ENCODE data around the gene F12.

The F12 gene

DNA sequence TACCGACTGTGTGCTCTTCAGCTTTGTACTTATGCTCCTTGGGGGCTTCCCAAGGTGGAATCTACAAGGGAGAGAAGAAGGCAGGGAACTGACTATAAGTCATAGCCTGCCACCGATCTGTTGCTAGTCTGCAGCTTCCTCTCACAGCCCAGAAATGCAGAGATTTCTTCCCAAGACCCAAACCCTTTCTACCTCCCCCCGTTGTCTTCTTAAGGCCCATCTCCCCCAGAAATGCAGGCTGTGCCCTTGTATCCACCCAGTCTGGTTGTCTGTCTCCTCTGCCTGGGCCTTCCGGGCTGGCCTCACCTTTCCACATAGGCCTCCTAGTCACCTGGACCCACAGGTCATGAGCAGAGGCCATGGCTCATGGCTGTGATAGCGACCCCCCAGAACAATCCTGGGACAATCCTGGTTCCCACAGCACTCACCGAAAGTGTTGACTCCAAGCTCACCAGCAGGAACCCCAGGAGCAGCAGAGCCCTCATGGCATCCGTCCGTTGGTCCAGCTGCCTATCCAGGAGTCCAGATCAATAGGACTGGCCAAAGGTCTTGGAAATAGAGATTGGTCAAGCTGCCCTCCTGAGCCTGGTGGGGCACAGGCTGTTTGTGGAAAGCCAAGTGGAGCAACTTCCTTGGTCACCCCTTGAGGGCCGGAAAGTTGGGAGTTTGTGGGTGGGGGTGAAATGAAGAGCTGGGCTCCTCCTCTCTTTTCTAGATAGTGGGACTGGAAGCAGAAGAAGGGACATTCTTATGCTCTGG is at the start of gene F12:
Gene F12, minus strand, starts transcription at position 522 of the 759 bp plus-strand sequence. Its CDS starts 37 bp downstream, at position 485.
- DNase-seq, result no peak

DNA sequence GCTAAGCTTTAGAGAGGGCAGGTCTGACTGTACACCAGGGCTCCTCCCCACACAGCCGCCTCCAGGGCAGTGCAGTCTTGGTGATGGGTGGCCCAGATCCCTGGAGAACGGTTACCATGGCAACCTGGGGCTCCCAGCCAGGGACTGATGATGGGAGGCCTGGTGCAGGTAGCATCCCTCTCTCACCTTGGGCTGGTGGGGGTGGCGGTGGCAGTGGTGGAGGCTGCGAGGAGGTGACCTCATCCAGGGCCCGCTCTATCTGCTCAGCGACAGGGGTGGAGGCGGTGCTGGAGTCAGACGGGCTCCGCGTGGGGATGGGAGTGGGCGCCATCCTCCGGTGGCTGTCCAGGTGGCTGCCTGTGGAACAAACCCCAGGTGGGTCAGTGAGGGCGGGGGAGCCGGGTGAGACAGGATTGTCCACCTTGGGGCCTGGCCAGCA is 49.6 kb upstream of the F12 start:
- DNase-seq, result no peak

DNA sequence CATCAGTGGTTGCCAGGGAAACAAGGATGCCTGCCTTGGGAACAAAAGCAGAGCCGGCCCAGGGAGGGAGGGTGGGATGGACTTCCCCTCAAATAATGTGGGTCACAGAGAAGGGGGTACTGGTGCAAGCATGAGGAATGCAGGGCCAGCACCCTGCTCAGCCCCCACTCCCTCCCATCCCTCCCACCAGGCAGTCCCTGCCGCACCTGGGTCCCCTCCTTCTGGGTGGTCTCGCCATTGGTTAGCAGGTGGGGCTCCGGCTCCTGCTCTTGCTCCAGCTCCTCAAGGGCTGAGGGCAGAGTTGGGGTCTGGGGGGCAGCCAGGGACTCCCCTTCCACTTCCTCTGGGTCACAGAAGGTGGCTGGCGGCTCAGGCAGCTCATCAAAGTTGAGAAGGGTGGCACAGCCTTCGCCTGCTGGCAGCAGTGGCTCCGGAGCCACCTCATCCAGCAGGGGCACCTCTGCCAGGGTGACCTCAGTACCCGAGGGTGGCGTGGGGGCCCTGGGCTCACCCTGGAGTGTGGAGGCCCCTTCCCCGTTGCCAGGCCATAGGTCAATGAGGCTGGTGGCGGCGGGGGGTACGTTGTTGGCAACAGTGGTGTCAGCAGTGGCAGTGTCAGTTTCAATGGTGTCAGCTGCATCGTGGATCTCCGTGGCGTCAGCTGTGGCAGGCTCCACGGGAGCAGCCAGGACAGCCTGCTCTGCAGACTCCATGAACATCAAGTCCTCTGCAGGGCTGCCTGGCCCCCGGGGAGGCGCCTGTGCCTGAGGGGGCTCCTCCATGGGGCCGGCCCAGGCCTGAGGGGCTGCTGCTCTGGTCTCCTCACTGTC is 48.7 kb upstream of the F12 start:
- no peak for DNase-seq

DNA sequence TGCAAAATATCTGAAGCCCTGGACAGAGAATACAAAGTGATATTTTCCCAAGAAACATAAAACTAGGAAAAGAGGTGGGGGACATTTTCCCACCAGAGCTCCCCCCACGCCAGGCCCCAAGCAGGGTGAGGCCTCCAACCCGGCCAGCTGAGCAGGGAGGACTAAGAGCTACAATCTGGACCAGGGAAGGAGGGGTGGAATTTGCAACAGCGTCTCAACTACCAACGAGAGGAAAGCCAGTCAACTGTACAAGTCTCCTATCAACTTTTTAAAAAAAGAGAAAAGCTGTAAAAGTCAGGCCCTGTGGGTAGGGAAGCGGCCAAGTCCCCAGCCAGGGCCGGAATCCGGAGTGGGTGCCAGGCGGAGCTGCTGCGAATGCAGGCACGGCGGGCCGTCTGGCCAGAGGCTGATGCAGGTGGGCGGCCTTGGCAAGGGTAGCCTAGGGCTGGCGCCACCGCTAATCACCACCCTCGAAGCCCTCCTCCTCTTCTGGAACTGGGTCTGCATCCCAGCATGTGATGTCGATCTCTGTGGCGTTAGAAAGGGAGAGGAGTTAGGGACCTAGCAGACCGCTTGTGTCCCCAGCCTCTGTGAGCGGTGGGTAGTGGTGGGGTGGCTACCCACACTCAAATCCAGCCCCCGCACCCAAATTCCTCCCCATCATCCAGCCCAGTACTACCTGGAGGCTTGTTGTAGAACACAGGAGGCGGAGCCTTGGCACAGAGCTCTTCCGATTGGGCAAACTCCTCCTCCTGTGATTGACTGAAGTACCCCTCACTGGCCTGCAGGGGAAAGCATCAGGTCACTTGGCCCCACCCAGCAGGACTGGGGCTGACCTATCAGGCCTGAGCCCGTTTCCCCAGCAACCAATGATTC is 47.9 kb upstream of the F12 start:
- peak; percentile 91 to 92 for DNase-seq

DNA sequence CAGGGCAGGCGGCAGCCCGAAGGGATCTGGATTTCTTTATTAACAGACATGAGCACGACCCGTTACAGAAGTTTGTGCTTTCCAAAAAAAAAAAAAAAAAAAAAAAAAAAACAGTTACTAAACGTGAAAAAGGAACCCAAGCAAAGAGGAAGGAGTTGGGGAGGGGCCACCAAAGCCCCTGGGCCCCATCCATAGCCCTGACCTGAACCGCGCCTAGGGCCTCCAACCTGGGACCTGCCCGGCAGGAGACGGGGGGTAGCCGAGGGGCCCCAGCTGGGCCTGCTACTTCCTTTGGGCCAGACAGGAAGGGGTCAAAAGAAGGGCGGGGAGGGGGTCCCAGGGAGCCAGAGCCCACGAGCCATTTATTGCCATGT is 47.2 kb upstream of the F12 start:
- DNase-seq, result no peak

DNA sequence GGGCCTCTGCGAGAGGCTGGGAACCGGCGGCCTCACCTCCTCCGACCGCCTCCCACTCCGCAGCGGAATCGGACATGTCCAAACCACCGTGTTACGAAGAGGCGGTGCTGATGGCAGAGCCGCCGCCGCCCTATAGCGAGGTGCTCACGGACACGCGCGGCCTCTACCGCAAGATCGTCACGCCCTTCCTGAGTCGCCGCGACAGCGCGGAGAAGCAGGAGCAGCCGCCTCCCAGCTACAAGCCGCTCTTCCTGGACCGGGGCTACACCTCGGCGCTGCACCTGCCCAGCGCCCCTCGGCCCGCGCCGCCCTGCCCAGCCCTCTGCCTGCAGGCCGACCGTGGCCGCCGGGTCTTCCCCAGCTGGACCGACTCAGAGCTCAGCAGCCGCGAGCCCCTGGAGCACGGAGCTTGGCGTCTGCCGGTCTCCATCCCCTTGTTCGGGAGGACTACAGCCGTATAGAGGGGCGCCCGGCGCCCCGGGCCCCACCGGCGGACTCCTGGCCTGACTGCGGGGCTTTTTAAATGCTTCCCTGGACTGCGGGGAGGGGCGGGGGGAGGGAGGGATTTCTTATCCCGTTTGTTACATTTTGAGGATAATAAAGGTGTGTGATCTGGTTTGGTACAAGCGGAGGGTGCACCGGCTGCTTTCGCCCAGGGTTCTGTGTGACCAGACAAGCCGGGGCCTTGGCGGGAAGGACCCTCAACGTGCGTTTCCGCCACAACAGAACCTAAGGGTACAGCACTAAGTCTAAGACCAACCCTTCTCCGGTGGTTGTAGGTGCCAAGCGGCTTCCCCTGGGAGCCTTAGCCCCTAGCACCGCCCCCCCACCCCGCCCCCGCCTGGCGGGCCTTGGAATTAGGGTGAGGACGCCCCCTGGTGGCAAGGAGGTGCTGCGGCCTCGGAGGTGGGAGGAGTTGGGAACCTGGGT is 46.6 kb upstream of the F12 start:
- DNase-seq, result peak; percentile 65 to 95

DNA sequence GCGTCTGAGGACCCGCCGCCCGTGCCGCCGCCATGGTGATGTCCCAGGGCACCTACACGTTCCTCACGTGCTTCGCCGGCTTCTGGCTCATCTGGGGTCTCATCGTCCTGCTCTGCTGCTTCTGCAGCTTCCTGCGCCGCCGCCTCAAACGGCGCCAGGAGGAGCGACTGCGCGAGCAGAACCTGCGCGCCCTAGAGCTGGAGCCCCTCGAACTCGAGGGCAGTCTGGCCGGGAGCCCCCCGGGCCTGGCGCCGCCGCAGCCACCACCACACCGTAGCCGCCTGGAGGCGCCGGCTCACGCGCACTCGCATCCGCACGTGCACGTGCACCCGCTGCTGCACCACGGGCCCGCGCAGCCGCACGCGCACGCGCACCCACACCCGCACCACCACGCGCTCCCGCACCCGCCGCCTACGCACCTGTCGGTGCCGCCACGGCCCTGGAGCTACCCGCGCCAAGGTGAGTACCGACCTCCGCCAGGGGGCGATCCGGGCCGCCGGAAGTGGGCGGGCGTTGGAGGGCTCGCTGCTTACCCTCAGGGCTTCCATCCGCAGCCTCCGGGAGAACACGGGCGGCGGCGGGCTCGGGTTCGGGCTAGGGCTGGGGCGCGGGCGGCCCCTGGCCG is 45.8 kb upstream of the F12 start:
- DNase-seq, result no peak

DNA sequence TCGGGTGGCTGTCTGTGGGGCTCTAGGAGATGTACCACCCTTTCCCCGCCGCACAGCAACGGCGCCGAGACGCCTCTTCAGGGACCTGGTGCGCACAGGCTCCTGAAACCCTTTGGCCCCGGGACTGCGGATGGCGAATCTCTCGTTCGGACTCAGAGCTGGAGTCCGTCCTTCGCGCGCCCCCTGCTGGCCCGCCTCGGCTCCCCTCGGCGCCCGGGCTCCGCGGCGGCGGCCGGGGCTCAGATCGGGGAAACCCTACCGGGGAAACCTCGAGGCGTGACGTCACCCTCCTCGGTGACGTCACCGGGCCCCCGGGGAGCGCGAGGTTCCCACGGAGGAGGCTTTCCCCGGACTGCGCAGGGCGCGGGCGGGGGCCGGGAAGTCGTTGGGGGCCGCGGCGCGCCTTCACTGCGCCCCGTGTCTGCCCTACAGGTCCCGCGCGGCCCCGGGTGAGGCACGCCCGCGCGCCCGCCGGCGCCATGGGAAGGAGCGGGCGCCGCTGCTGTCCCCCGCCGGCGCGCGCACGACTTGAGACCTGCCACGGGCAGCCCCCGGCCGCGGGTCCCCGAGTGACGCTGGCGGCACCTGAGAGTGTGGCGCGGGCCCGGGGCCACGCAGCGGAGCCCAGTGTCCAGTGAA is 45.2 kb upstream of the F12 start:
- DNase-seq, result peak; percentile 83 to 98

DNA sequence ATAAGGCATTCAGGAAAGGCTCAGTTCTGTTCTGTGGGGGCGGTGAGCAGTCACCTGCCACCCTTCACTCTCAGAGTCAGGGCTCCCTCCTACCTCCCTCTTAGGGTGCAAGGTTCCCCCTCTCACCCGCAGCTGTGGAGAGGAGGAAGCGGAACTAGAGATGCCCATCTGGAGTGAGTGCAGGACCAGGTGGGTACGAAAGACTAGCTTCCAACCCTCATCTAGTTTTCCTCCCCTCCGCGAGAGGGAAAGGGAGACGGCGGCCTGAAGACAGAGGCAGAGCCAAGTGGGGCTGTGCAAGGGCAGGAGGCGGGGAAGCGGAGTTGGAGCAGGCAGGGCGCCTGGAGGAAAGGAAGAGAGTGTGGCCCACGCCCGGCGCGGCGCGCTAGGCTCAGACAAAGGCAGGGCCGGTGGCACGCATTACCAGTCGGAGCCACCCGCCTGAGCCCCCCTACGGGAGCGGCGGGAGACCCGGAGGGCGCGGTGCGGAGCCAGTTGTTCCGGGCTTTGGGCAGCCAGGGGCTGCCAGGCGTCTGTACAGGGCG is 44.6 kb upstream of the F12 start:
- DNase-seq, result no peak

DNA sequence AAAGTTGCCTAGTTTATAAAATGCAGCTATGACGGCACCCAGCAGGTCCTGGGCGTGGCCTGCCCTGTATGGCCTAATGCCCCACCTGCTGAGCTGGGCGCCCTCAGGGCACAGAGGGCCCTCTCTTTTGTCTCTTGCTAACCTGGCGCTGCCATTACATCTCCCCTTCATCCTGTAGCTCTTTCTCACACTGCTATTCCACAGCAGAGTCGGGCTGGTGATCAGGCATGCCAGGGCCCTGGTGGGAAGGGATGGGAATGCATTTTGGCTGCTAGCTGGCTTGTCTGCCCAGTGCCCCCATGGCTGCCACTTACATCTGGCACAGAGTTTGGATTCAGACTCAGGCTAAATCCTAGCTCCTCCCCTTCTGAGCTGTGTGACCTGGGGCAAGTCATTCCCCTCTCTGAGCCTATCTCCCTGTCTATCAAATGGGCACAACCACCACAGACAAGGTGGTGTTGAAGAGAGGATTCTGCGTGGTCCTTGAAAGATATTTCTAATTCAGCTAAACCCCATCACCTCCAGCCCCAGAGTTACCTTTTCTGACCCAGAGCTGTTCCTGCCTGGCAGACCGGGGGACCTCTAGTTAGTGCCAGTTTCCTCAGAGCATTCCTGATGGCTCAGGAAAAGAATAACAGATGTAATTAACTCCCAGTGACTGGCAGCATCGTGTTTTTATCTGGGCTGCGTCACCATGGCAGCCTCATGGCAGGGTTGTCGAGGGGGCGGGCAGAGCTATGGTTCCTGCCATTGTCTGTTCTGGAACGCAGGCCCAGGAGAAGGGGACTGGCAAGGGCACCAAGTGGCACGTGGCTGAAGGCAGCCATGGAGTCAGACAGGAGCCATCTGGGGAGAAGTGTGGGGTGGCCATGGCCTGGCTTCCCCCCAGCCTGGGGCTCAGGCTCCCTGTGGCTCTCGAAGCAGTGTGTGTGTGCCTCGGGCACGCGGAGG is 43.6 kb upstream of the F12 start:
- no peak for DNase-seq

DNA sequence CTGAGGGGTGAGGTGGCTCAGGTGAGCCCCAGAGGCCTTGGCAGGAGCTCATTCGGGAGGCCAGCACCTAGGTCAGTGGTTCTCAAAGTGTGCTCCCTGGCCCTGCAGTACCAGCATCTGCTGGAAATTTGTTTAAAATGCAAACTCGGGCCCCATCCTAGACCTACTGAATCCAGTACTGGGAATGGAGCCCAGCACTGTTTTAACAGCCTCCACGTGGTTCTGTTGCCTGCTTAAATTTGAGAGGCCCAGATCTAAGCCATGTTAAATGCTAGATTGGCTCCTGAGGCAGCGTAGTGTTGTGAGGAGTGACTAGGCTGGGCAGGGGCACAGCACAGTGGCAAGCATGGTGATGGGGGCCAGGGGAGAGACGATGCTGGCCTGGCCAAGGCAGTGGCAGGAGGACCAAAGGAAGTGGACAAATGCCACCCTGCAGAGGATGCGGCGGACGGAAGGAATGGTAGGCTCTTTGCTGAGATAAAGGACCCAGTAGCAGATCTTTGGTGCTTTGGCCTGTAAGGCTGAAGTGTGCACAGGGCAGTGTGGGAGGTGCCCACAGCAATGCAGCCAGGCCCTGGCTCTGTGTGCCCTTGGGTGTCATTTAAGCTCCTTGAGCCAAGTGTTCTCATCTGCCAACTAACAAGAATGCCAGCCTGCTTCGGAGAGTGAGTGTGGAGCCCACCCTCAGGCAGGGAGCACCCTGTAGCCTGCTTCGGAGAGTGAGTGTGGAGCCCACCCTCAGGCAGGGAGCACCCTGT is 41.5 kb upstream of the F12 start:
- no peak for DNase-seq

DNA sequence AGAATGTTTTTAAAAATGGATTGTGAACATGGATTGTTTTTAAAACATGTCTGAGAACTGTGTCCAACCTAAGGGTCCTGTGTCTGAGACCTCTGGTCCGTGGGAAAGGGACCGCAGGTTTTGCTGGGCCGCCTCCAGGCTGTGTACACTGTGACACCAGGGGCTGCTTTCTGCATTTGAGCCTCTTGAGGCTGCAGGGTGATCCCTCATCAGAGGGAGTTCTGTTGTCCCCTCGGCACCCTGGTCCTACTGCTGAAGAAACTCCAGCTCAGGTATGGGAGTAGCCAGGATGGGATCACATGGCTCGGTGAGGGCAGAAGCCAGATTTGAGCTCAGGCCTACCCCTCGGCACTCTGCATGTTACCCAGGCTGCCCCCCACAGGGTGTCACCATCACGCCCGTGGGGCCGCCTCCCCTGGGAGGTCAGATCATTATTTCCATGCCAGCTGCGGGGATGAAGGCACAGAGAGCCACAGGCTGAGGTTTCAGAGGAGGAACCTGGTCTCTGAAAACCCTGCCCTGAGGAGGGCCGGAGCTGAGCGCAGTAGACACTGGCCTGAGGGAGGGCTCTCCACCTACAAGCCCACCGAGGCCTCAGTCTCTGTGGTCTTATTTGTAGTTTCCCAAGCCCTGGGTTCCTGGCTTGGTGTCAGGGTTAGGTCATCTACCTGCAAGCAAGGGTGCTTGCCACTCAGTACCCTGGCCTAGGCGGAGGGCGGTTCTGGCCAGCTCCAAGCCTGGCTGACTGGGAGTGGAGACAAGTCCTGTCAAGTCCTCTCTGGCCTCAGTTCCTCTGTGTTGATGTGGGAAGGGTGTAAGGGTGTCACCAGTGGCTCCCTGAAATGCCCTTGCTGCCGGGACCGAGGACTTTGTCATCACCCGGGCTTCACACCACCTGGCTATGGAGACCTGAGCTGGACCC is 40.0 kb upstream of the F12 start:
- no peak for DNase-seq

DNA sequence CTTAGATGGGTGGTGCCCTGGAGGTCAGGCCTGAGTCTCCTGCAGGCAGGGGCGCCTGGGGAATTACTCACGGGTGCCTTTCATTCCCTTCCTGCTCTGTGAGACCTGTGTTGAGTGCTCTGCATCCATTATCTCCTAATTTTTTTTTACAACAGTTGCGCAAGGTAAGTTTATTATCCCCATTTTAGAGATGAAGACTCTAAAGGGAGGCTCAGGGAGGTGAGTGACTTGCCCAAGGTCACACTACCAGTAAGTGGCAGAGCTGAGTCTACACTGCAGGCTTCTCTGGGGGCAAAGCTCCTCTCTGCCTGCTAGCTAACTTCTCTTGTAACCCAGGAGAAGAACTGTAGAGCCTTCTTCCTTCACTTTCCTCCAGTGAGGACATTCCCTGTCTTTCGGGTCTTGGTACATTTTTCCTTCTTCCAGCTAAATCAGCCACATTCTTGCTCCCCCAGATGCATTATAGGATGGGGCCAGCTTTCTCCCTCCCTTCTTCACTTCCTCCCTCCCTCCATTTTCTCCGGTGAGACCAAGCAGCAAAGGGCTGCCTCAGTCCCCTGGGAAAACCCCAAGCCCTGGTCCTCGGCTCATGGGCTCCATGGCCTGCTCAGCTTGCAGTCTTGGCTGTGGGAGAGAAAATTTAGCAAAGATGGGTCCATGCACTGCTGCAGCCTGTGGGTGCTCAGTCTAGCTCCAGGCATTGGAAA is 39.0 kb upstream of the F12 start:
- DNase-seq, result no peak

DNA sequence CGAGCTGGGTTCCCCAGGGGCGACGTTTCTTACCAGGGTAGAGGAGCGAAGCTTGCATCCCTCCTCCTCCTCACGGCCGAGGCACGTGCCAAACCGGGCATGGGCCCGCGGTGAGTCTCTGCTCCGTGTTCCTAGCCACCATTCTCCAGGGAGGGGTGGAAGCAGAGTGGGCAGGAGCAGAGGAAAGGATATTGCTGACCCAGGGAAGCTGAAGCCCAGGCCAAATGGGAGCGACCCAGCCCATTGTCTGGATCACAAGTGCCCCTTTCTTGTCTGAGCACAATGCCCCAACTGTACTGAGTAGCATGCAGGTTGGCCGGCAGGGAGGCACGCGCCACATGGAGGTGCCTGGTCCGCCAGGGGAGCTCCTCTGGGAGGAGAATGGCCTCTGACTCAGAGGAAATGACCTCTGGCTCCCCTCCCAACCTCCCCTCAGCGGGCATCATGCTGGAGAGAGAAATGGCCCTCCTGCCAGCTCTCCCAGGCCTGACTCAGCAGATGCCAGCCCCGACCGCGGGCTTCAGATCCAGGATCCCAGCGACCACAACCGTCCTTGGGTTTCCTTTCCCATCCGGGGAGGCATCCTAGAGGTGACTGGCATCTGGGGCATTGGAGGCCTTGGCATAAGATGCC is 38.4 kb upstream of the F12 start:
- no peak for DNase-seq

DNA sequence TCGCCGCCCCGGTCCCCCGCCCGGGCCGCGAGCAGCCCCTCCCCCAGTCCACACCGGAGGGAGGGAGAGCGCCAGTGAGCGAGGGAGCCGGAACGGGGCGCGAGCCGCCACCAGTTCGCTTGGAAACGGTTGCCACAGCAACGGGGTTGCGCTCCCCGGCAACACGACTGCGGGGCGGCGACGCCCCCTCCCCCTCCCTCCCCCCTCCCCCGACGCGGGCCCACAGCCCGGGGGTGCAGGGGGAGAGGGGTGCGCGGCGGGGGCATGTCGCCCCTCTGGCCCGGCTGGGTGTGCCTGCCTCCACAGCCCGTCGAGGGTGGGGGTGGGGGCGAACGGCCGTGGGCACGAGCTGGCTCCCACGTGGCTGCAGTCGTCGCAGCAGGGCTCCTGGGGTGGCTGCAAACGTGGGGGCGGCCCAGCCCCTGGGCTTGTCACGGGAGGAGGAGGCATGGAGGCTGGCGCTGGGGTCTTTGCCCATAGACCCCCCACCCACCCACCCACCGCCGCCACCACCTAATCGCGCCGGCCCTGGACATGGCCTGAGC is 37.8 kb upstream of the F12 start:
- no peak for DNase-seq
